Mesangial cell (primary cell): Measurements from ENCODE around the gene GNAS-AS1. TPM values are rescaled to one million over a fixed set of nuclear protein-coding genes. Genes with fewer than 3 reads are reported as not detected.

Experiments
- total RNA-seq: library from RNA; depleted of rRNA; stranded (reverse); fragments of >200 nt; gene quantifications from 2 replicates; pipeline ENCODE4 v1.2.3, GENCODE V29; 2015

Gene GNAS-AS1
- total RNA-seq = 0.63 and 1.3 TPM in 2 replicates

GRCh38 chr20:58850693-58851174, at the start of gene GNAS-AS1:
Gene GNAS-AS1, minus strand, starts transcription at chr20:58850902.

GRCh38 chr20:58852543-58853271, 2.0 kb upstream of the GNAS-AS1 start, which contains the start of gene GNAS:
Gene GNAS, plus strand, starts transcription at chr20:58852716.

Other genes starting within 250 kb of the GNAS-AS1 start
- gene STX16, start 199.6 kb downstream of the GNAS-AS1 start, total RNA-seq = 22.2 and 27.8 TPM in 2 replicates
- gene NPEPL1, start 158.1 kb downstream of the GNAS-AS1 start, total RNA-seq = 22.0 and 48.4 TPM in 2 replicates
- gene GNAS, start 1.8 kb upstream of the GNAS-AS1 start, total RNA-seq = 631 and 974 TPM in 2 replicates
- 53.7 and 72.8 TPM in 2 replicates for gene NELFCD, start 130.4 kb upstream of the GNAS-AS1 start, total RNA-seq
- 127 and 197 TPM in 2 replicates for gene CTSZ, start 156.4 kb upstream of the GNAS-AS1 start, total RNA-seq
- not detected in 2 replicates for gene TUBB1, start 168.5 kb upstream of the GNAS-AS1 start, total RNA-seq
- 15.5 and 16.9 TPM in 2 replicates for gene ATP5F1E, start 181.4 kb upstream of the GNAS-AS1 start, total RNA-seq
- 27.1 and 36.5 TPM in 2 replicates for gene PRELID3B, start 191.9 kb upstream of the GNAS-AS1 start, total RNA-seq